Pancreas (tissue), 10 donors: ENCODE data around the gene NFIL3. TPM values are rescaled to one million over a fixed set of nuclear protein-coding genes. Genes with fewer than 3 reads are reported as not detected.

Experiments used
- ATAC-seq, 4 donors: fragments of 200-7000 bp; cut with Tn5 transposase; one replicate each; pipeline versions ENCODE4 v1.8.0 to v1.9.1; 2020; ENCODE audit warnings: mild to moderate bottlenecking in 4 of 4, moderate library complexity in 4 of 4
- DNase-seq, 6 donors: peaks; one replicate each; pipeline ENCODE4 v3.0.0-alpha.2; 2020
- FAIRE-seq: peaks from 2 replicates; lab custom pipeline; 2012; peaks lifted over from hg19 to GRCh38; lab: Jason Lieb, UNC
- H3K27ac ChIP-seq, 4 donors: fragments of 200-600 bp; sonication (generic); 1 replicate in 3 of 4; 2 replicates in 1 of 4; pipeline versions ENCODE4 v1.5.0 to v1.8.0; 2020
- H3K27me3 ChIP-seq, 4 donors: fragments of 200-600 bp; one replicate each; pipeline ENCODE4 v1.8.0; 2021
- H3K36me3 ChIP-seq, 3 donors: fragments of 200-600 bp; sonication (generic) in 1 of 3; one replicate each; pipeline versions ENCODE4 v1.5.0 to v1.8.0; 2020 to 2021
- H3K4me1 ChIP-seq, 3 donors: fragments of 200-600 bp; one replicate each; pipeline ENCODE4 v1.8.0; 2021
- H3K4me3 ChIP-seq, 4 donors: fragments of 200-600 bp; sonication (generic) in 2 of 4; one replicate each; pipeline versions ENCODE4 v1.5.0 to v1.8.0; 2020 to 2021
- H3K9me3 ChIP-seq, 4 donors: fragments of 200-600 bp; one replicate each; pipeline ENCODE4 v1.8.0; 2021
- CTCF ChIP-seq, 4 donors: fragments of 200-600 bp; sonication (generic) in 3 of 4; IDR thresholded peaks; one replicate each; pipeline versions ENCODE4 v1.5.0 to v1.8.0; 2021; ENCODE audit warnings: antibody characterized with exemption in 4 of 4
- WGBS, 2 donors: extraction: QIAGEN DNeasy Blood & Tissue Kit; methylation state at CpG; one replicate each; pipeline ENCODE4 v1.1.7; 2013; 5-methylcytosine and 5-hydroxymethylcytosine counted together
- intact Hi-C, 3 donors: fragments of 100-400 bp; cut with DNase I; formaldehyde crosslinking; loops; one replicate each; pipeline versions ENCODE4 v1.11.1 to v1.14.2; 2022
- polyA plus RNA-seq, 2 donors: library from polyadenylated mRNA; stranded (reverse); fragments of 200-250 nt; gene quantifications; one replicate each; pipeline ENCODE4 v1.2.3, GENCODE V29; 2013
- total RNA-seq, 6 donors: library from RNA; stranded (reverse); fragmentation: NEBNext Ultra II Directional in 4 of 6; extraction: Animal tissue kit (Norgen Biotek cat#: 25700) in 4 of 6; gene quantifications; one replicate each; pipeline versions ENCODE4 v1.2.1 to v1.2.4, GENCODE V29; 2021 to 2023
- donor health status: healthy with polysubstance abuse.
- donor health status: DM: no; HTN: no; CAD: no; lungs with moderate emphysema.
- donor health status: DM: no; HTN: no; CAD: no.
- donor health status: control.
- donor health status: control.
- donor health status: Bipolar disorder and iron deficiency.
- donor health status: DM: yes; HTN: yes; CAD: no.
- donor health status: DM: no; HTN: no; CAD: no.
- donor health status: DM: no; HTN: no; CAD: no.
- donor health status: DM: yes; HTN: yes; CAD: no.

Gene NFIL3
- total and polyA plus RNA-seq, 8 donors: 6.0 to 24.4 (median 10.8) TPM

GRCh38 chr9:91361291-91362050 lies 62.2 kb downstream of the NFIL3 start, which contains the start of gene AUH:
Gene AUH, minus strand, starts transcription at chr9:91361918. Its CDS starts 29 bp downstream, at chr9:91361889.
- Histone ChIP-seq H3K27ac (peak within 1 kb of the TSS; percentile 92 to 97 (median 95)), H3K9me3 (no peaks in the 10 kb centered on the region), H3K4me3 (peak within 1 kb of the TSS; percentile 78 to 98 (median 97)), H3K36me3 (peaks cover 0 to 4% (median 0%) of the 10 kb centered on the region in 3 donors), H3K4me1 (peaks cover 9% of the 10 kb centered on the region in 3 donors), H3K27me3 (no peaks in the 10 kb centered on the region)
- ATAC-seq (peak; percentile 94 to 99 (median 98)), FAIRE-seq (no peak), DNase-seq (peak; percentile 81 to 97 (median 90))
- TF ChIP-seq CTCF (IDR thresholded peaks at IDR 0.05): no peak
- WGBS, 2 donors: 0% methylated on average over 73 to 82 of the region's 82 CpGs
- intact Hi-C loops: no loop called here

- FAIRE-seq (no peak), DNase-seq (no peak), ATAC-seq (peak in 2 of 4 donors; percentile 28 to 37)
- H3K4me1 ChIP-seq: peaks cover 9% of the 10 kb centered on the region in 3 donors
- H3K27ac ChIP-seq: peak overlapping the region; percentile 92 to 97 (median 95)
- H3K27me3 ChIP-seq: no peaks in the 10 kb centered on the region
- no peaks in the 10 kb centered on the region for H3K9me3 ChIP-seq
- 7% methylated on average over 10 of the region's 10 CpGs for WGBS, 2 donors
- H3K36me3 ChIP-seq: peaks cover 0 to 4% (median 0%) of the 10 kb centered on the region in 3 donors
- TF ChIP-seq CTCF (IDR thresholded peaks at IDR 0.05): no peak
- intact Hi-C loops: no loop called here
- peak overlapping the region; percentile 78 to 98 (median 97) for H3K4me3 ChIP-seq
Observed at GRCh38 chr9:91360551-91361290, 62.9 kb downstream of the NFIL3 start.

- intact Hi-C loops: no loop called here
- Histone ChIP-seq H3K4me1 (peaks cover 9% of the 10 kb centered on the region in 3 donors), H3K27me3 (no peaks in the 10 kb centered on the region), H3K4me3 (peak overlapping the region in 2 of 4 donors; percentile 98), H3K27ac (peak overlapping the region in 2 of 4 donors; percentile 97), H3K36me3 (peaks cover 0 to 4% (median 0%) of the 10 kb centered on the region in 3 donors), H3K9me3 (no peaks in the 10 kb centered on the region)
- WGBS, 2 donors: 35 to 40% methylated on average over 7 of the region's 7 CpGs
- no peak for FAIRE-seq
- no peak for DNase-seq
- ATAC-seq: peak in 1 of 4 donors; percentile 12
- TF ChIP-seq CTCF (IDR thresholded peaks at IDR 0.05): no peak
Observed at GRCh38 chr9:91359734-91360470, 63.7 kb downstream of the NFIL3 start.

GRCh38 chr9:91359083-91359482 lies 64.5 kb downstream of the NFIL3 start:
- Histone ChIP-seq H3K36me3 (peaks cover 0 to 4% (median 0%) of the 10 kb centered on the region in 3 donors), H3K27ac (no peak overlapping the region), H3K9me3 (no peaks in the 10 kb centered on the region), H3K4me1 (peaks cover 9% of the 10 kb centered on the region in 3 donors), H3K4me3 (no peak overlapping the region), H3K27me3 (no peaks in the 10 kb centered on the region)
- ATAC-seq: no peak
- no peak for FAIRE-seq
- intact Hi-C loops: no loop called here
- no peak for TF ChIP-seq CTCF (IDR thresholded peaks at IDR 0.05)
- DNase-seq: no peak
- WGBS, 2 donors: 74 to 89% methylated on average over 2 of the region's 2 CpGs

Other genes with a start within 250 kb of the NFIL3 start
- 10 to 100 TPM; 11.2 to 19.5 (median 14.5) TPM for gene AUH, start 61.9 kb downstream of the NFIL3 start, total RNA-seq
- 10 to 100 TPM; 14.5 to 18.2 TPM for gene AUH, start 61.9 kb downstream of the NFIL3 start, polyA plus RNA-seq